HG03060 (cell line): ENCODE results near the gene ARHGAP24.
"Not testable (repeated sequence)": the region's sequence is repeated elsewhere in the genome, so short reads cannot be mapped to it uniquely, and the experiment has no call there.

Source experiments
- ATAC-seq: cut with Tn5 transposase; IDR thresholded peaks from one replicate; pipeline ENCODE4 v1.9.1; 2021; ENCODE audit warnings: low read depth, moderate number of reproducible peaks; ENCODE audit not compliant: unreplicated experiment

ARHGAP24 gene

DNA sequence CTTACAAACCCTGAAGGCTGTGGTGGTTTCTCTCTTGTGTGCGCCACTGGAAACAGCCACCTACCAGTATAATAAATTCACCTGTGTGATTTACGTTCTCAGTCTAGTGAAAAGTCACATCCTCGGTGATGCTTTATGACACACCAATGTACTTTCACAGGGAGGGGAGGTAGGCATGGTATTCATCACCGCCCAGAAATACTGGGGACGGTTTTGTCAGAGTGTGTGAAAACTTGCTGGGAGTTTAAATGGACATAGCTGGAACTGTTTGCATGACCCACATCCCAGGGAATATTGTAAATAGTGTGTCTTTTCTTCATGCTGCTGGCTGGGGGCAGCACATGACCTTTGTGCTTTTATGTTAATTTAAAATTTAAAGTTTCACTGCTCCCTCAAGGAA, 463.1 kb downstream of the ARHGAP24 start:
- ATAC-seq = no peak

DNA sequence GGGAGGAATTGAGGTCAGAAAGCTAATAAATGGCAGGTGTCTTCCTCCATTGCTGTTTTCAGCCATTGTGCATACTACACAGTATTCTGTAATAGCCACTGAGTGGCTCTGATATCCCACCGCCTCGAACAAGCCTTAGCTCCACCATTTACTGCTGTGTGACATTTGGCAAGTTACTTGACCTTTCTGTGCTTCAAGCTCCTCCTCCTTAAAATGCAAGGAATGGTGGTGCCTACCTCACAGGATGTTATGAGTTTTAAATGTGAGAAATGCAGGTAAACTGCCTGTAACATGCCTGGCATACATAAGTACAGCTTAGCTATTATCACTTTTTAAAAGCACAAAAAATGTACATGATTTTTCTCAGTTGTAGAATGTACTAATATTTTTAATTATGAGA, 464.0 kb downstream of the ARHGAP24 start:
- no peak for ATAC-seq

DNA sequence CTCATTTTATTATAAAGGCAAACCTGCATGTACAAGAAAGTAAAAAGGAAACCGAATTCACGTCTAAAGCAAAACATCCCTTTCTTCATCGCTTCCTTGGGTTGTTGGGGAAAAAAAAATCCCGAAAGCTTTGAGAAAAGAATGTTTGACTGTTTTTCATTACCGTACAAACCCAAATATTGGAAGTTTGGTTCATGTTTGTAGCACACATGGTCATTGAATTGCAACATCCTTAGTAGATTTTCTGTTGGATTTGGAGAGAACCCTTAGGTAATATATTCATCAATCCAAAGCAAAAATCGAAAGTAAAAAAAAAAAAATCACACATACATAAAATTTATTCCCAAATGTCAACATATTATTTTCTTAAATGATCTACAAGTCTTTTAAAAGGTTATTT, 464.6 kb downstream of the ARHGAP24 start:
- ATAC-seq = no peak

DNA sequence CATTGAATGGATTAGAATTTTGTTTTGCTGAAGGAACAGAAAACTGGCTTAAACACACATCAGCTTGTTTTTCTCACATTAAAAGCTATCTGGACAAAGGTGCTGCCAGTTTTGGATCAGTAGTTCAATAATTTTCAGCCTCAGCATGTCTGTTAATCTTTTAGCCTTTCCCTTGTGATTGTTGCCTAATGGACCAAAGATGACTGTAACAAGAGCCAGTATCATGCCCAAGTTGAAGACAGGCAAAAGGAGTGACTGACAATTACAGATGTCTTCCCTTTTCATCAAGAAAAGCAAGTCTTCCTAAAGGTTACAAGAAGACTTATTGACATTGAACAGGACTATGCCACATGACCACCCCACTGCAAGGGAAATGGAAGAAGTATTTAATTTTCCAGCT, 465.2 kb downstream of the ARHGAP24 start:
- ATAC-seq = no peak

DNA sequence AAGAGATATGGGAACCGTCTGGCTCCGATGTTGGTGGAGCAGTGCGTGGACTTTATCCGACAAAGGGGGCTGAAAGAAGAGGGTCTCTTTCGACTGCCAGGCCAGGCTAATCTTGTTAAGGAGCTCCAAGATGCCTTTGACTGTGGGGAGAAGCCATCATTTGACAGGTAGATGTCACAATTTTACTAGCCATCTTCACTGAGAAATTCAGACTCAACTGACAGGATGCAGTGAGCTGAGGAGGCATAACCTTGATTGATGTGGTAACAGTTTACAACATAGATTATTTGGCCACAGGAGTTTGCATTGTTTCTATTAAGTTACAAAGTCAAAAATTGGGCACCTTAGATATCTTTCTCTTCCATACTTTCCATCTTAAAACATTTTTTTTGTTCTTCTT, 467.2 kb downstream of the ARHGAP24 start:
- no peak for ATAC-seq

DNA sequence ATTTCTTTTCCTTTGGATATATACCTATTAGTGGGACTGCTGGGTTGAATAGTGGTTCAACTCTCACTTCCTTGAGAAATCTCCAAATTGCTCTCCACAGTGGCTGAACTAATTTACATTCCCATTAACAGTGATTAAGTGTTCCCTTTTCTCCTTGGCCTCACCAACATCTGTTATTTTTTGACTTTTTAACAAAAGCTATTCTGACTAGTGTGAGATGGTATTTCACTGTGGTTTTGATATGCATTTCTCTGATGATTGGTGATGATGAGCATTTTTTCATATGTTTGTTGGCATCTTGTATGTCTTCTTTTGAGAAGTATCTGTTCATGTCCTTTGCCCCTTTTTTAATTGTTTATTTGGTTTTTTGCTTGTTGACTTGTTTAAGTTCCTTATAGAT, 471.9 kb downstream of the ARHGAP24 start:
- no peak for ATAC-seq

DNA sequence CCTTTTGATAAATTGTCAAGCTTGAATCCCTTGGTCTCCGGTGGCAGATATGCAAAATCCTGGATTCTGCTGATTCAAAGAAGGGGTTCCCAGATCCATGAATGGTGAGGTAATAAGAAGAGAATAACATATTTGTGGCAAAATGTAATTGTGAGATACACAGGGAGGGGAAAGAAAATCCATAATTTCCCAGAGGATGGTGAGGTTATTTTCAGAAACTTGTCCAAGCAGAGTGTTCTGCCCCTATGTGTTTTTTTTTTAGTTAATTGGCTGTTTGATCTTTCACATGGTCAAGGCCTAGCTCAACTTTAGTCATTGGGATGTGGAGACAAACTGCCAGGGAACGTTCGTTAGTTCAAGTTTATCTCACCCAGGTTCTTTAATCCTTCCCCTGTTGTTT, 476.1 kb downstream of the ARHGAP24 start:
- no peak for ATAC-seq

DNA sequence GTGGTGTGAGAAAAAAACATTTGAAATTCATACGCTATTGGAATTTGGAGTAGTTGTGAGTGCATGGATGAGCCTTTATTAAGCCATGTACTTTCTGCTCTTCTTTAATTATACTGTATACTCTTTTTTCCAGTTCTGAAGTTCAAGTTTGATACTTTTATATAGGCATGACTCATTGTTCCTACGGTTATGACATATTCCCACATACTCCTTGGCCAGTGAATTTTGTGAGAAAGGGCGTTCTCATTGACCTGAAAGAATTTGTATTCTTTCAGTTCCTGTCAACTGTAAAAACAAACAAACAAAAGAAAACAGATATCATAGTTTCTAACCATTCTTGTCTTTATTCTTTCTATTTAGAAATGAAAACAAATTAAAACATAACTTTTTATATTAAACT, 477.6 kb downstream of the ARHGAP24 start:
- ATAC-seq = no peak

DNA sequence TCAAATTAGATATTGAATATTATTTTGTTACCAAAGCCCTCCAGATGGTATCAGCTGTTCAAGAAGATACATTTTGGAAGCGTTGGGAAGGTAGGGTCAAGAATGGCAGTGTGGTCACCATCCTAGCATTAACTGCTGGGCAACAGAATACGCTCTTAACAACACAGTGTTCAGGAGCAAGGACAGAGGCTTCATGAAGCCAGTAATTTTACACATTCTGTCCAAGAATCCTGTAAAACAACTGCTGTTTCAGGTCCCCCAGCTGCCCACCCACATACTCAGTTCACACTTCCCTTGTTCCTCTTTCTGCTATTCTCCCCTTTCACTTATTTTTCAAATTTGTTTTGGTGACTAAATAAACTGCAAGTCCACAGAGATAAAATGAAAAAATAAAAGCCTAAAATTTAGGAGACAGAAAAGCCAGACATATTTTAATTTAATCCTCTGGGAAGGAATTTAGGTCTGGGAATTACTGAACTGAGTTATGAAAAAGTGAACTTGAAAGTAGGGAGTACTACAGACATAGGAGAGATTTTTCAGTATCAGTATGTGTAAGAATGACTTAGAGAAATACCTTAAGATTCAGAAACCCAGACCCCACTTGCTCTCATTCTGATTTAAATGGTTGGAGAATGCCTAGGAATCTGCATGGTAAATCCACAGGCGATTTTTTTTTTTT, 478.2 kb downstream of the ARHGAP24 start:
- no peak for ATAC-seq

DNA sequence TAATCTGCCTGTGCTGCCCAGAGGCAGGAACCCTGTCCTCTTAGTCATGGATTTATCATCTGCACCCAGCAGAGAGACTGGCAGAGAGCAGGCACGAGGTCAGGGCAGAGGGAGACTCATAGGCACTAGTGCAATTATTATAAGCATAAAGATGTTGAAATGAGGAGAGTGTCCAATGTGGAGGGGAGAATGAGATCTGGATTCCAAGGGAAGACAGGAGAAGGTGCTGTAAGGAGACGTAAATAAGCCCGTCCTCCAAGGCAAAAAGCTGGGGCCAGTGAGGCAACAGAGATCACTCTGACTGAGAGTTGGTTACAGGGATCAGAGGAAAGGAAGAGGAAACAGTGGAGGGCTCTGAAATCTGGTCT, 478.7 kb downstream of the ARHGAP24 start:
- ATAC-seq = no peak

DNA sequence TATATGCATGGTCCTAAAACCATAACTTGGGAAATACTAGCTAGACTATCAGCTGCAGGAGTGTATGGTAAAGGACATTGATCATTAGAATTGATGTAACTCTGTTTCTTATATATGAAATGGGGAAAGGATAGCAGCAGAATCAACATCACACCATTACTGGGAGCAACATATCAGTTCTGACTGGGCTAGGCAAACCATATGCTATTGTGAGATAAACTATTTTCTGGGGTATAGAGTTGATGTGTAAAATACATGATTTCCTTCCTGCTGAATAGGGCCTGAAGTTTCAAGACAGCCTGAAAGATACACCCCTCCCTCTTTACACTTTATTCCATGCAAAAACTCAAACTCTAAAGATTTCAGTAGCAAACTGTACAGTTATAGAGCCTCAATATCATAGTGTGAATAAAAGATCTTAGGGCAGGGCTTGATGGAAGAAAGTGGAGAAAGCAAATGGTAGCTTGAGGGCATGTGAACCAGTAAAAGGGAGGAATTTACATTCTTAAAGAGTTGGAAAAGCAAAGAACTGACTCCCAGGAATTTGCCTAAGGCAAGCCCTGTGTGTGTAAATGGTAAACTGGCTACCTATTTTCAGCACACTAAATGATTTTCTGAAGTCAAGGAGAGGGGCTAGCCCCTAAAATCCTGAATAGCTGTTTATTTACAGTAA, 480.8 kb downstream of the ARHGAP24 start:
- no peak for ATAC-seq

DNA sequence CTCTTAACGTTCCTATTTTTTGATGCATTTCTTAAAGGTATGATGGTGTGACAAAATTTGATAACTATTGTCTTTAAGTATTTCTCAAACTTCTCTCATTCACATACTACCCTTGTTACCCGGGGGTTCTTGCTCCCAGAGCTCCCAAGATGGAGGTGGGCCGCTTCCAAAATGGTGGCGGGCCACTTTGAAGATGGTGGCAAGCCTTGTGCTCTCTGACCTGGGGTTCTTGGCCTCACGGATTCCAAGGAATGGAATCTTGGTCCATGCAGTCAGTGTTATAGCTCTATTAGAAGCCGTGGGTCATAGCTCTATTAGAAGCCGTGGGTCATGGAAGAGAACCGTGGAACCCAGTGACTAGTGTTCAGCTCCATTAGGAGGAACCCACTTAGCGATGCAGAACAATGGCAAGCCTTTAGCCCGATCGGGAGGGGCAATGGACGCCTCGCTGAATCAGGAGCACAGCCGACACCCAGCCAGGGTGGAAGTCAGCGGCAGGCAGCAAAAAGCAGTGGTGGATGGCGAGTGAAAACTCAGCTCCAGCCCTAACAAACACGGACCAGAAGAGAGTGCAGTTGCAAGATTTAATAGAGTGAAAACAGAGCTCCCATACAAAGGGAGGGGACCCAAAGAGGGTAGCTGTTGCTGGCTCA, 481.5 kb downstream of the ARHGAP24 start:
- ATAC-seq = no peak

DNA sequence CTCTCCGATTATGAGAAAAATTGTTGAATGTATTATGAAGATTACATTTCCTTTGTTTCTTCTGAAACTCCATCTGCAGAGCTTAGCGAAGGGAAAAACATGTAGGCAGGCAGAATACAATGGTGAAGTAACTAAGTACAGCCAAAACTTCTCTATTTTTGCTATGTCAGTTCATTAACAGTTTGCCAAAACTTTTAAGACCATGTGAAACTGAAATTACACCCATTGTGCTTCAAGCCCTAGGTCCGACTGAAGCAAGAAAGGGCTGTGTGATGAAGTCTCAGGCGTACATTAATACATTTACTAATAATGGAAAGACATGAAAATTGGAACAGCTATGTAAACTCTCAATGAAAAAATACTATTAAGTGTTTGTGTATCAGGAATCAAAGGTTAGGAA, 486.9 kb downstream of the ARHGAP24 start:
- no peak for ATAC-seq

DNA sequence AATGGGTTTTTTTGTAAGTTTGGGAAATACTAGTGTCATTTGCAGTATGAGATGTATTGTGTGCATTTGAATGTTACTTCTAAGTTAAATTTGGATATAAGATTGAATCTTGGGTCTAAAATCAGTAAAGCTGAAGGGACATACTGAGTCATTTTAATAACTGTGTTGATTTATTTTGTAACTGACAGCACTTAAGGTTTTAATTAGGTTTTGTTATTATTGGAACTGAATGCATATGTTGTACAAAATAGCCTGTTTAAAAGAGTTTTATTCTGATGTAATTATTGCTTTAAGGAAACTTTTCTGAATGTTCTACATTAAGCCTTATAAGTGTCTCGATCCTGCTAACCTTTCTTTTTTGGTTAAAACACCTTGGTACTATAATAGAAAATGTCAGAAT, 488.3 kb downstream of the ARHGAP24 start:
- ATAC-seq = no peak

DNA sequence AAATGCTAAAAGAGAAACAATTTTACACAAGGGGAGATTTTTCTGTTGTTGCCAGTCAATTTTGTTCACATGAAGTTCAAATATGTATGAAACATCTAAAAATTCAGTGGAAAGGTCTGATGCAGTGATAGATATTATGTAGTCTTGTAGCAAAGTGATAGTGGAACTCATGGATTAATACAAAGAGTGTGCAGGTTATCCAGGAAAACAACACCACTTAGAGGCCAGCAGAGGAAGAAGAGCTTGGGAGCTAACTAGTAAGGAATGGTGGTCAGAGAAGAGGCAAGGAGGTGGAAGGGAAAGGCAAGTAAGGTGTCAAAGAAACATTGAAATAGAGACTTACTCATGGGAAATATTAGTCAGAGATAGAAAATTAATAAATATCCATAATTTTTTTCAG, 489.3 kb downstream of the ARHGAP24 start:
- no peak for ATAC-seq

DNA sequence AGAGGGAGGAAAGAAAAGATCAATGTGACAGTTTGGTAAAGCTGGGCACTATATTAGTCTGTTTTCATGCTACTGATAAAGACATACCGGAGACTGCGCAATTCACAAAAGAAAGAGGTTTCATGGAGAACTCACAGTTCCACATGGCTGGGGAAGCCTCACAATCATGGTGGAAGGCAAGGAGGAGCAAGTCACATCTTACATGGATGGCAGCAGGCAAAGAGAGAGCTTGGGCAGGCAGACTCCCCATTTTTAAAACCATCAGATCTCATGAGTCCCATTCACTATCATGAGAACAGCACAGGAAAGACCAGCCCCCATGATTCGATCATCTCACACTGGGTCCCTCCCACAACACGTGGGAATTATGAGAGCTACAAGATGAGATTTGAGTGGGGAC, 490.1 kb downstream of the ARHGAP24 start:
- ATAC-seq = not testable (repeated sequence)

DNA sequence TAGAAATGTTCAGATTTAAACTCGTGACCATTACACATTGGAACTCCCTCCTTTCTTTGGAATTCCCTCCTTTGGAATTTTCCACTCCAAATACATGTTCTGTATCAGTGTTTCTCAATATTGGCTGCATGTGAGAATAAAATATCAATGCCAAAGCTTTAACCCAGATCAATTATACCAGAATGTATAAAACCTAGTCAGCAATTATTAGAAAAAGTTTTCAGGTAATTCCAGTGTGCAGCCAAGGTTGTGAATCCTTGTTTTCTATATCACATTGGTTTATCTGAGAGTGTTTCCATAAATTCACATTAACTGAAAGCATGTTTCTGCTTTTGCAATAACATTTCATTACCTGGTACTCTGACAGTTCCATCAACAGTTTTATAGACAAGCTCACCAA, 490.6 kb downstream of the ARHGAP24 start:
- no peak for ATAC-seq

DNA sequence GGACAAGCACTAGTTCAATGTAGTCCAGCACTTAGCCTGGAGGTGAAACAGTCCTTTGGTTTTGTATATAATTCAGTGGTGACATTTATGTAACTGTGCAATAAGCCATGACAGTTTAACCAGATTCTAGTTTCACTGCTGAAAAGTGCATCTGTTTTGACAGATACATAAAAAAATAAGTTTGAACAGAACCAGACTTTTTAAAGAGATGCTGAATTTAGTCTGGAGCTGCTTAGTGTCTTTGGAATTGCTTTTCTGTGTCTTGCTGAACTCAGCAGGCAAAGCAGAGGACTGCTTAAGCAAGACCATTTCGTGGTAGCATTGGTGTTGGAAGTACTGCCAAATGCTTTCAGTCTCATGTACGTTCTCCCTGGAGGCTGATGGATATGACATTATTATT, 491.4 kb downstream of the ARHGAP24 start:
- no peak for ATAC-seq

DNA sequence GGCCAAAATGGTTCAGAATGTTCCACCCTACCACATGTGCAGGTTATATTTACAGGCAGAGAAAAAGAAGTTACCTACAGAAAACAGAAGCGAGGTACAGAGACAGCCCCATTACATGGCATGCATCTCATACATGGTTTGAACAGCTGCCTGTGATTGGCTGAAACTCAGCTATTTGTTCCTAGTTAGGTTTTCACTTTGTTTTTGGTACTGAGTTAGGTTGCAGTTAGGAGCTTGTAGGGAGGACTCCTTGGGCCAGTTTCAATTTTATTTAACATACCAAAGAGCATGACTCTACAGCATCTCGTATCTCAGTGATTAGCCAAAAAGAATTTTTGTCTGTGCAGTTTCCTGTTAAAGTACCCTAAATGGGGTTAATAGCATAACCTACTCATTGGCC, 492.9 kb downstream of the ARHGAP24 start:
- ATAC-seq = no peak

DNA sequence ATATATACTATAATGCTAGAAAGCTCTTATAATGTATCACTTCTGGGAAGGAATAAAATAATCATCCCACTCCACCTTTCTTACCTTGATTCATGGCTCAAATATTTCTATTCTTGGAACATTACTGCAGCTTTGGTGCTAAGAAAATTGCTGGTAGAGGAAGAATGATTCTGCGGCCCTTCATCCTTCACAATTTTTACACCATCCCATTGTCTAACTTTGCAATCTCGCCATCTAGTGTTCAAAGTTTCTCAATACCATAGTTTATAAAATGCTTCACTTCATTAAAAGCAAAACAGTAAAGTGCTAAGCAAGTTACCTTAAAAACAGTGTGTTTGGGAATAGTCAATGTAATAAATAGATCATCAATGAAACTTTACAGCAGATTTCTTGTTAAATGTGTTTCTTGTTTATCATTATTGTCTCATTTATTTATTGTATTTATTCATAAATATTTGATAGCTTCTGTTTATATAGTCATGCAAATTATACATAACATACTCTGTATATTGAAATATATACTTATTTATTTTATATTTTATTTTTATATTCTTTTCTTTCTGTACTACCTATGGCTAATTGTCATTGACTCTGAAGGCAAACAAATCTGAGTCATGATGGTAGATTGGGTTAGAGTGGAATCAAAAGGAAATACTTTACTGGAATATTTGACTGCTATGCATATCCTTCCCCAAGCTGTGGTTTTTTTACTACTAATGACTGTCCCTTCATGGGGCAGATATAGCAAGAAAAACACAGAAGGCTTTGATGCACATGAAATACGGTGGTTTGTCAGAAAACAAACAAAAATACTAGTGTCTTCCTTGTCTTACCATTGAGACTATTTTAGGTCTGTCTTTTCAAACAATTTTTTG, 494.2 kb downstream of the ARHGAP24 start:
- peak; percentile 53 for ATAC-seq

DNA sequence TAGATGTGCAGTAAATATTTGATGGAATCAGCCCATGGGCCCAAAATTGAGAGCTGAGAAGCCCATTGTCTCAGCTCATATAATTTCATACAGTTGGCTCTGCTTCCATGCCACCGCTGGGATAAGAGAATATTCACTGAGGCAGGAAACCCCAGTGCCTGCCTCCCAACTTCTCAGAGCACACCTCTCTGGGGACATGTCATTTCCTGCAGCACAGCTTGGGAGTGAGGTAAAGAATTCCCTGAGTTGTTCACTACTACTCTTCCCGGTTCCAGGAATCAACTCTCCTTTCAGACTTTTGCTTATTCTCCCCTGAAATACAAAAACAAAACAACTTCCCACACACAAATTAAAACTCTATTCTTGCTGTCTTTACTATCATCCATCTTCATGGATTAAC, 495.6 kb downstream of the ARHGAP24 start:
- no peak for ATAC-seq
